Esophagus squamous epithelium (tissue), 4 donors: Measurements from ENCODE around the gene TTC24.

Source experiments
- POLR2A ChIP-seq, 4 donors: fragments of 450-650 bp; IDR thresholded peaks; one replicate each; pipeline ENCODE4 v1.6.1; 2017; ENCODE audit warnings: antibody characterized with exemption in 4 of 4, mild to moderate bottlenecking in 4 of 4, moderate library complexity in 3 of 4
- TF ChIP-seq, protein P1 (sequence below), 6 experiments: fragments of 450-650 bp in 4 of 6; fragments of 200-600 bp in 2 of 6; sonication (generic) in 2 of 6; IDR thresholded peaks; one replicate each; pipeline ENCODE4 v1.5.1; 2016 to 2019; ENCODE audit warnings: antibody characterized with exemption in 6 of 6, mild to moderate bottlenecking in 4 of 6, moderate library complexity in 4 of 6

DNA sequence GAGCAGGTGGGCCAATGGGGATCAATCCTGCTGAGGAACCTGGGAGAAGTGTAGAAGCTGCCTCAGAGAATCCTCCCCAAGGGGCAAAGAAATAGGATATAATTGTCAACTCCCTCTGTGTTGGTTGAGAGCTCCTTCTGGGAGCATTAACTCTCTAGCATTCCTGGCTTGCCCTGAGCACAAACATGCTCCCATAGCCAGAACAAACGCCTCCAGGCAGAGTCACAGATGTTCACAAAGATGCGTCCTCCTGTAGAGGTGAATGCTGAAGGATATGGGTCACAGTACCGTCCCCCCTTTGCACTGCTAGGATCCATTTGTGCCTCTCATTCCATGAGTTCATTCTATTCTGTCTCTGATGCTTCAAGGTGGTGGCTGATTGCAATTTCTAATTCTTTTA, 52.8 kb downstream of the TTC24 start:
- TF ChIP-seq, protein P1, sequence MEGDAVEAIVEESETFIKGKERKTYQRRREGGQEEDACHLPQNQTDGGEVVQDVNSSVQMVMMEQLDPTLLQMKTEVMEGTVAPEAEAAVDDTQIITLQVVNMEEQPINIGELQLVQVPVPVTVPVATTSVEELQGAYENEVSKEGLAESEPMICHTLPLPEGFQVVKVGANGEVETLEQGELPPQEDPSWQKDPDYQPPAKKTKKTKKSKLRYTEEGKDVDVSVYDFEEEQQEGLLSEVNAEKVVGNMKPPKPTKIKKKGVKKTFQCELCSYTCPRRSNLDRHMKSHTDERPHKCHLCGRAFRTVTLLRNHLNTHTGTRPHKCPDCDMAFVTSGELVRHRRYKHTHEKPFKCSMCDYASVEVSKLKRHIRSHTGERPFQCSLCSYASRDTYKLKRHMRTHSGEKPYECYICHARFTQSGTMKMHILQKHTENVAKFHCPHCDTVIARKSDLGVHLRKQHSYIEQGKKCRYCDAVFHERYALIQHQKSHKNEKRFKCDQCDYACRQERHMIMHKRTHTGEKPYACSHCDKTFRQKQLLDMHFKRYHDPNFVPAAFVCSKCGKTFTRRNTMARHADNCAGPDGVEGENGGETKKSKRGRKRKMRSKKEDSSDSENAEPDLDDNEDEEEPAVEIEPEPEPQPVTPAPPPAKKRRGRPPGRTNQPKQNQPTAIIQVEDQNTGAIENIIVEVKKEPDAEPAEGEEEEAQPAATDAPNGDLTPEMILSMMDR (IDR thresholded peaks at IDR 0.05) = no peak
- no peak for TF ChIP-seq POLR2A (IDR thresholded peaks at IDR 0.05)
